Endodermal cell (in vitro differentiated cells): ENCODE results near the gene NCKAP5. TPM values are rescaled to one million over a fixed set of nuclear protein-coding genes. Genes with fewer than 3 reads are reported as not detected.

Source experiments
- DNase-seq: peaks from one replicate; pipeline ENCODE4 v3.0.0-alpha.2; 2017
- H3K27ac ChIP-seq: 2 replicates; pipeline ENCODE4 v1.5.1; 2013; ENCODE audit warnings: mild to moderate bottlenecking, low read depth, low read length, moderate library complexity
- H3K27me3 ChIP-seq: 2 replicates; pipeline ENCODE4 v1.6.1; 2013; ENCODE audit warnings: mild to moderate bottlenecking, low read length, moderate library complexity; ENCODE audit not compliant: insufficient read depth, control insufficient read depth, poor library complexity, severe bottlenecking
- H3K36me3 ChIP-seq: 2 replicates; pipeline ENCODE4 v1.7.0; 2013; ENCODE audit warnings: mild to moderate bottlenecking, low read length, moderate library complexity; ENCODE audit not compliant: control insufficient read depth, insufficient read depth
- H3K4me1 ChIP-seq: one replicate; pipeline ENCODE4 v1.7.0; 2013; ENCODE audit warnings: low read length; ENCODE audit not compliant: control insufficient read depth, insufficient read depth
- H3K4me3 ChIP-seq: 2 replicates; pipeline ENCODE4 v1.5.1; 2013; ENCODE audit warnings: mild to moderate bottlenecking, low read length, moderate library complexity
- H3K9ac ChIP-seq: 2 replicates; pipeline ENCODE4 v1.6.1; 2013; ENCODE audit warnings: mild to moderate bottlenecking, low read length, moderate library complexity; ENCODE audit not compliant: poor library complexity, severe bottlenecking; ENCODE audit errors: extremely low read depth
- H3K9me3 ChIP-seq: 2 replicates; pipeline ENCODE4 v1.6.1; 2013; ENCODE audit warnings: mild to moderate bottlenecking, low read length, moderate library complexity; ENCODE audit not compliant: control insufficient read depth
- H3K27ac Mint-ChIP-seq: 2 replicates; pipeline ENCODE4 v1.8.0; 2020; ENCODE audit warnings: mixed read lengths
- H3K27me3 Mint-ChIP-seq: 2 replicates; pipeline ENCODE4 v1.8.0; 2021; ENCODE audit warnings: mild to moderate bottlenecking, mixed read lengths; ENCODE audit not compliant: insufficient read depth
- H3K36me3 Mint-ChIP-seq: 2 replicates; pipeline ENCODE4 v1.8.0; 2020; ENCODE audit warnings: low read depth, mixed read lengths
- H3K4me1 Mint-ChIP-seq: 2 replicates; pipeline ENCODE4 v1.8.0; 2020; ENCODE audit warnings: mixed read lengths
- H3K4me3 Mint-ChIP-seq: 2 replicates; pipeline ENCODE4 v1.8.0; 2020; ENCODE audit warnings: mild to moderate bottlenecking, moderate library complexity, mixed read lengths
- H3K9me3 Mint-ChIP-seq: 2 replicates; pipeline ENCODE4 v1.8.0; 2020; ENCODE audit warnings: mild to moderate bottlenecking, mixed read lengths
- CTCF ChIP-seq: fragments of 200-600 bp; sonication (generic); conservative IDR thresholded peaks from 2 replicates; pipeline ENCODE4 v1.5.0; 2021; ENCODE audit warnings: antibody characterized with exemption, mild to moderate bottlenecking
- WGBS, 2 experiments: methylation state at CpG; one replicate each; pipeline versions ENCODE4 v1.1.5 to v1.1.7; 2013; ENCODE audit warnings: missing lambda C conversion rate in 2 of 2, mixed read lengths in 1 of 2; ENCODE audit not compliant: insufficient coverage in 1 of 2, insufficient read length in 1 of 2; 5-methylcytosine and 5-hydroxymethylcytosine counted together
- total RNA-seq, 2 donors: library from RNA; stranded (reverse); fragmentation: NEBNext Ultra II Directional in 1 of 2; extraction: Animal tissue kit (Norgen Biotek cat#: 25700) in 1 of 2; gene quantifications; 2 replicates in 1 of 2; 3 replicates in 1 of 2; pipeline ENCODE4 v1.2.1, GENCODE V29; 2021

Gene NCKAP5
- total RNA-seq, 2 donors from 2014 or later = 0.58 to 0.92 TPM

GRCh38 chr2:133249362-133249761 lies 318.9 kb downstream of the NCKAP5 start:
- peaks cover 5% of the 10 kb centered on the region for H3K4me1 ChIP-seq
- H3K9me3 Mint-ChIP-seq = no peaks in the 10 kb centered on the region
- no peak overlapping the region for H3K4me3 ChIP-seq
- no peaks in the 10 kb centered on the region for H3K27me3 ChIP-seq
- peaks cover 2% of the 10 kb centered on the region for H3K27me3 Mint-ChIP-seq
- TF ChIP-seq CTCF = no peak
- peaks cover 7% of the 10 kb centered on the region for H3K4me1 Mint-ChIP-seq
- WGBS, 2 experiments = 86 to 91% methylated on average over 1 to 2 of the region's 2 CpGs
- no peak overlapping the region for H3K9ac ChIP-seq
- H3K36me3 Mint-ChIP-seq = no peaks in the 10 kb centered on the region
- H3K27ac ChIP-seq = no peak overlapping the region
- no peak for DNase-seq
- no peak overlapping the region for H3K27ac Mint-ChIP-seq
- no peaks in the 10 kb centered on the region for H3K9me3 ChIP-seq
- H3K4me3 Mint-ChIP-seq = no peak overlapping the region
- H3K36me3 ChIP-seq = no peaks in the 10 kb centered on the region

- DNase-seq = no peak
- Histone ChIP-seq H3K27me3 (no peaks in the 10 kb centered on the region), H3K4me3 (no peak overlapping the region), H3K4me1 (peaks cover 5% of the 10 kb centered on the region), H3K36me3 (no peaks in the 10 kb centered on the region), H3K27ac (no peak overlapping the region), H3K9ac (no peak overlapping the region), H3K9me3 (no peaks in the 10 kb centered on the region)
- Mint-ChIP-seq H3K36me3 (no peaks in the 10 kb centered on the region), H3K4me1 (peaks cover 7% of the 10 kb centered on the region), H3K4me3 (no peak overlapping the region), H3K27me3 (peaks cover 2% of the 10 kb centered on the region), H3K9me3 (no peaks in the 10 kb centered on the region), H3K27ac (no peak overlapping the region)
- no peak for TF ChIP-seq CTCF
- 97% methylated on average over 4 of the region's 4 CpGs; no CpG with 5 or more reads in 1 of the 2 experiments for WGBS, 2 experiments
These were observed 320.0 kb downstream of the NCKAP5 start for GRCh38 chr2:133248264-133248663.

GRCh38 chr2:133247631-133248030 lies 320.6 kb downstream of the NCKAP5 start:
- H3K9ac ChIP-seq = no peak overlapping the region
- H3K4me1 ChIP-seq = peaks cover 5% of the 10 kb centered on the region
- no peaks in the 10 kb centered on the region for H3K27me3 ChIP-seq
- no peak for DNase-seq
- WGBS, 2 experiments = 96 to 100% methylated on average over 1 to 2 of the region's 2 CpGs
- TF ChIP-seq CTCF = no peak
- Mint-ChIP-seq H3K4me3 (no peak overlapping the region), H3K9me3 (no peaks in the 10 kb centered on the region), H3K36me3 (no peaks in the 10 kb centered on the region), H3K27ac (no peak overlapping the region), H3K4me1 (peaks cover 3% of the 10 kb centered on the region), H3K27me3 (peaks cover 2% of the 10 kb centered on the region)
- no peaks in the 10 kb centered on the region for H3K36me3 ChIP-seq
- no peaks in the 10 kb centered on the region for H3K9me3 ChIP-seq
- H3K27ac ChIP-seq = no peak overlapping the region
- no peak overlapping the region for H3K4me3 ChIP-seq
